OCI-LY1 (cell line): ENCODE results near the gene PEAK1.

Experiments used
- CTCF ChIP-seq: fragments of 200-600 bp; sonication (generic), shearing (Covaris generic); IDR thresholded peaks from 2 replicates; pipeline ENCODE4 v1.5.1; 2017; ENCODE audit warnings: mild to moderate bottlenecking, antibody characterized with exemption, low read length, moderate library complexity, mixed read lengths
- EZH2 ChIP-seq: fragments of 200-600 bp; sonication (generic), shearing (Covaris generic); IDR thresholded peaks from 2 replicates; pipeline ENCODE4 v1.8.0; 2017; ENCODE audit warnings: borderline replicate concordance, mixed run types, mild to moderate bottlenecking, antibody characterized with exemption, low read length, moderate library complexity, mixed read lengths

DNA sequence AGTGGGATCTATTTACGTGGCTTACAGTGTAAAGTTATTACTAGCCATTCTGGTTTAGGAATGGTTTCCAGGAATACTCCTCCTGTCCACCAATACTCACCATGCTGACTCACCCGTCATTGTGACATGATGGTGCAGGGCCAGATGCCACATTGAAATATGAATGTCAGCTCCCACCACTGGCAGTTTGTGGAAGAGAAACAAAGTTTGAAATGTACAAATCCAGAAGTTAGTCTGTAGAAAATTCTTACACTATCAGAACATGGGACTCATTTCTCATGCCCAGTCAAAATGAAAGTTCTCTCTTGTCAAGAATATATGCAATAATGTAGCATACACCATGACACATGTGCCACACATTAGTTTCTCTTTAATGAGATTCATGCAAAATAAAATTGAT, 334.6 kb downstream of the PEAK1 start:
- TF ChIP-seq CTCF: no peak
- TF ChIP-seq EZH2: no peak
